Non-pigmented ciliary epithelial cell (primary cell): ENCODE measurements around the gene ISG20.
A peak's percentile ranks its signal among the peaks of the same experiment; 100 is the strongest.
"Not testable (repeated sequence)": the region's sequence is repeated elsewhere in the genome, so short reads cannot be mapped to it uniquely, and the experiment has no call there.

Experiments used
- DNase-seq: peaks from one replicate; pipeline ENCODE4 v3.0.0-alpha.2; 2010; ENCODE audit warnings: low read depth

The ISG20 gene

DNA sequence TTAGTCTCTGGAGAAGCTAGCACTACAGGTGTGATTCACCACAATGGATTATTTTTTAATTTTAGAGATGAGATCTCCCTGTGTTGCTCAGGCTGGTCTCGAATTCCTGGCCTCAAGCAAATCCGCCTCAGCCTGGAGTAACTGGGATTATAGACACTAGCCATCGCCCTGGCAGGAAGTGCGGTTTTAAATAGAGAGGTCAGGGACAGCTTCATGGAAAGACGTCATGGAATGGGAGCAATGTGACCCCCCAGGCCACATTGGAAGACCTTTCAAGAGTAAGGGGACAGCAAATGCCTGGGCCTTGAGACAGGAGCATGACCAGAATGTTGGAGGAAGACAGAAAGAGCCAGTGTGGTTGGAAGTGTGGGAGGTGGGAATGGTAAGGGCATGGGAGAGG lies 2.2 kb upstream of the ISG20 start:
- no peak for DNase-seq

GRCh38 chr15:88637436-88637835 lies 1.4 kb upstream of the ISG20 start:
- DNase-seq = no peak

- DNase-seq = no peak
Observed at GRCh38 chr15:88637841-88638625, 783 bp upstream of the ISG20 start.

DNA sequence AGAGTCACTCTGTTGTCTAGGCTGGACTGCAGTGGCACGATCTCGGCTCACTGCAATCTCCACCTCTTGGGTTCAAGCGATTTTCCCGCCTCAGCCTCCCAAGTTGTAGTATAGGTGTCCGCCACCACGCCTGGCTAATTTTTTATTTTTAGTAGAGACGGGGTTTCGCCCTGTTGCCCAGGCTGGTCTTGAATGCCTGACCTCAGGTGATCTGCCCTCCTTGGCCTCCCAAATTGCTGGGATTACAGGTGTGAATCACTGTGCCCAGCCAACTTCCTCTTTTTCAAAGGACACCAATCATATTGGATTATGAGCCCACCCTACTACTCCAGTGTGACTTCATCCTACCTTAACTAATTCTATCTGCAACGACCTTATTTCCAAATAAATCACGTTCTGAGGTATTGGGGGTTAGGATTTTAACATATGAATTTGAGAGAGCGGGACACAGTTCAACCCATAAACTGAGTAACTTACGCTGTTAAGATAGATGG lies 3.2 kb downstream of the ISG20 start:
- DNase-seq = no peak

- DNase-seq = not testable (repeated sequence)
Observed at GRCh38 chr15:88642514-88642913, 3.7 kb downstream of the ISG20 start.

GRCh38 chr15:88644741-88645140 lies 5.9 kb downstream of the ISG20 start:
- no peak for DNase-seq

- no peak for DNase-seq
Observed at GRCh38 chr15:88645171-88646087, 6.6 kb downstream of the ISG20 start.

DNA sequence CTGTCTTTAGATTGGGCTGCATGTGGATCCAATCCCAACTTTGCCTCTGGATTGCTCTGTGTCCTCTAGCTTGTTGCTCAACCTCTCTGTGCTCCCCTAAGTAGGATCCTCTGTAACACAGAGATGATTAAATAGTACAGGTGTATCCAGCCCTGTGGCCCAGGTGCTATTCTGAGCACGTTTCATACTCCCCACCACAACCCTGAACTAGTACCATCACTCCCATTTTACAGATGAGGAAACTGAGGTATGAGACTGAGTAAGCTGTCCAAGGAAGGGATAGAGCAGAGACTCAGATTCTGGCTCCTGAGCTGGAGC lies 7.2 kb downstream of the ISG20 start:
- no peak for DNase-seq

DNA sequence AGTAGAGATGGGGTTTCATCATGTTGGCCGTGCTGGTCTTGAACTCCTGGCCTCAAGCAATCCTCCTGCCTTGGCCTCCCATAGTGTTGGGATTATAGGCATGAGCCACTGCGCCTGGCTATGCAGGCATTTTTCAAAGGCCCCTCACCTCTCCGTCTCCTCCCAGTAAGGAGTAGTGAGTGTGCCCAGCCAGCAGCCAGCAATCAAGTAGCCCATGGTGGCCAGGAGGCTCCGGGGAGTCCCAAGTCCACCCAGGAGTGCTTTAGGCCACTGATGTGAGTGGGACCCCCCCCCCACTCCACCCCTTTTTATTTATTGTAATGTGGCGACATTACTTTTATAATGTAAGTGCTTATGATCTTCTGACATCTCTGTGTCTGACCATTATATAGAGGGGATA lies 8.1 kb downstream of the ISG20 start:
- no peak for DNase-seq

DNA sequence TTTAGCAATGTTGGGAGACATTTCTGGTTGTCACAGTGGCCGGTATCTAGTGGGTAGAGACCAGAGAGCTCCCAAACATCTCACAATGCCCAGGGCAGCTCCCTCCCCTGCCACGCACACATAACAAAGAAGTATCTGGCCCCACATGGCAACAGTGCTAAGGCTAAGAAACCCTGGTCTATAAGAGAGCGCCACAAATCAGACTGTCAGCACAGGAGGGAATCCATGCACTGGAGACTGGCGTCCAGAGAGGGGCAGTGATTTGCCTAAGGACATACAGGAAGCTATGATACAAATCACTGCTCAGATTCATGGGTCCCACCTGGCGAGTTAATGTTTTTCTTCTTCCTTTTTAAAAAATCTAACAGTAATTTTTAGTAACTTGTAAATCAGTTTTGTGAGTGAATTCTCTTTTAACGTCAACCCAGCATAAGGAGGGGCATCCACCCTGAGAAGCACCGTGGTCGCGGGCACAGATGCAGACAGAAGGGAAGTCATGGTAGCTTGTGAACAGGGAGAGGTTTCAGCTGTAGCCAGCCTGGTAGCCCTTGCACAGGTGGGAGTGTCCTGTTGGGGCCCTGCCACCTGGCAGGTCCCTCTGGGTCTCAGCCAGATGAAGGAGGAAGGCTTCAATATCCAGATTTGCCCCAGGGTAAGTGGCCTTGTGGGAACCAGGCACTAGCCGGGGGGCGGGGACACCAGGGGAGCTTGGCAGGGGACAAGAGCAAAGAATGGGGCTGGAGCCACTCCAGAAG lies 8.7 kb downstream of the ISG20 start:
- no peak for DNase-seq

GRCh38 chr15:88648357-88649214 lies 9.8 kb downstream of the ISG20 start:
- no peak for DNase-seq

DNA sequence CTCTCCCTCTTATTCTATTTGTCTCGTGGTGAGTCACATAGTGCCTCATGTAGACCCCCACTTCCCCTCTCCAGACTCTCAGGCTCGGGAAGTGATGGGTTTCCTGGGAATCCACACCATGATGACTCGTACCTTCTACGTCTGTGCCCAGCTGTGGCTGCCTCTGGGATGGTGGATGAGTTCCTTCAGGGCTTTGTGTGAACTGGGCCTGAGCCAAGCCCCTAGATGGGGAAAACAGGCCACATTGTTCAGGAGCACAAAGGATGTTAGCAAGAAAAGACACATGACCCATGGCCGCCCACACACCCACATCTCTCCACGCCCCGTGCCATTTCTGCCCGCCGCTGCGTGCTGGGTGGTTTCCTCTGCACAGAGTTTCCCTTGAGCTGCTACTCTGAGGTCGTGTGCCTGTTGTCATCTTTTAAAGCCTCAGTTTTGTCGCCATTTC lies 10.5 kb downstream of the ISG20 start:
- peak; percentile 47 for DNase-seq

- DNase-seq = no peak
Observed at GRCh38 chr15:88649753-88650551, 11.1 kb downstream of the ISG20 start.

- DNase-seq = no peak
Observed at GRCh38 chr15:88650556-88650955, 11.7 kb downstream of the ISG20 start.

- no peak for DNase-seq
Observed at GRCh38 chr15:88651136-88651732, 12.4 kb downstream of the ISG20 start.

DNA sequence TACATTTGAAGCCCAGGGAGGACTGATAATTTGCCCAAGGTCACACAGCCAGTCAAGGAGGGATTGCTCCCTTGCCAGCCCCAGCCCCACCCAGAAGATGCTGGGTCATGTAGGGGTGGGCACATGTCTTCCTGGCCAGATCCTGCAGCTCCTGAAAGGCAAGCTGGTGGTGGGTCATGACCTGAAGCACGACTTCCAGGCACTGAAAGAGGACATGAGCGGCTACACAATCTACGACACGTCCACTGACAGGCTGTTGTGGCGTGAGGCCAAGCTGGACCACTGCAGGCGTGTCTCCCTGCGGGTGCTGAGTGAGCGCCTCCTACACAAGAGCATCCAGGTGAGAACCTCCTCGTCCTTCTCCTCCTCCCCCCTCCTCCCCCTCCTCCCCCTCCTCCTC lies 13.2 kb downstream of the ISG20 start:
- DNase-seq = no peak

- DNase-seq = no peak
Observed at GRCh38 chr15:88652456-88653199, 13.8 kb downstream of the ISG20 start.

- DNase-seq = no peak
Observed at GRCh38 chr15:88653200-88654064, 14.6 kb downstream of the ISG20 start.
